Measurements from ENCODE around the gene IGSF8. TPM values are rescaled to one million over a fixed set of nuclear protein-coding genes. Genes with fewer than 3 reads are reported as not detected.

IGSF8 gene
- total RNA-seq, 1 donor from 2014 or later, result 28.4 TPM

DNA sequence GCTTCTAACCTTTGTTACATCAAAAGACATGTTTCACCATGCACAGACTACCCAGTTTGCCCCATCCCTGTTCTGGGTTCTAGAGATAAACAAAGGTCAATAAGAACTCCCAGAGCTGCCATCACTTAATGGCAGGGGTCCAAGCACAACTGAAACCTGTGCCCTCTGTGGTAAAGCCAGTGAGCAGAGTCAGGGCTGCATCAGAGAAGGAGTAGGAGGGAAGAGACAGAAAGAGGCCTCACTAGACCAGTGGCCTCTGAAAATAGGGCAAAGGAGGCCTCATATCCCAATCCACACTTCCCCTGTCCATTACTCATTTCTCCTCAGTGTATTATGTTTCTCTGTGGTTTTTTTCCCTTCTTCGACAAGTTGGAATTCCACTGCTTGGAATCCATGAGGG is 27.3 kb upstream of the IGSF8 start:
- H3K36me3 Mint-ChIP-seq (ENCODE audit: low read depth), result peaks cover 12% of the 10 kb centered on the region

GRCh38 chr1:160124705-160125478 is 26.5 kb upstream of the IGSF8 start:
- no peak for DNase-seq (ENCODE audit: low read depth, low spot score)
- Mint-ChIP-seq H3K4me3 (no peak overlapping the region), H3K4me1 (peaks cover 13% of the 10 kb centered on the region), H3K36me3 (ENCODE audit: low read depth) (peaks cover 12% of the 10 kb centered on the region), H3K27ac (ENCODE audit: unreplicated experiment) (peak overlapping the region; percentile 14), H3K9me3 (no peaks in the 10 kb centered on the region), H3K27me3 (ENCODE audit: low read depth) (no peaks in the 10 kb centered on the region)
- TF ChIP-seq CTCF (conservative IDR thresholded peaks at IDR 0.05), result no peak

More for the DNA sequence above, 27.3 kb upstream of the IGSF8 start:
- no peak for DNase-seq (ENCODE audit: low read depth, low spot score)
- Mint-ChIP-seq H3K27me3 (ENCODE audit: low read depth) (no peaks in the 10 kb centered on the region), H3K9me3 (no peaks in the 10 kb centered on the region), H3K4me1 (peaks cover 10% of the 10 kb centered on the region), H3K4me3 (no peak overlapping the region), H3K27ac (ENCODE audit: unreplicated experiment) (peak overlapping the region; percentile 67)
- no peak for TF ChIP-seq CTCF (conservative IDR thresholded peaks at IDR 0.05)

DNA sequence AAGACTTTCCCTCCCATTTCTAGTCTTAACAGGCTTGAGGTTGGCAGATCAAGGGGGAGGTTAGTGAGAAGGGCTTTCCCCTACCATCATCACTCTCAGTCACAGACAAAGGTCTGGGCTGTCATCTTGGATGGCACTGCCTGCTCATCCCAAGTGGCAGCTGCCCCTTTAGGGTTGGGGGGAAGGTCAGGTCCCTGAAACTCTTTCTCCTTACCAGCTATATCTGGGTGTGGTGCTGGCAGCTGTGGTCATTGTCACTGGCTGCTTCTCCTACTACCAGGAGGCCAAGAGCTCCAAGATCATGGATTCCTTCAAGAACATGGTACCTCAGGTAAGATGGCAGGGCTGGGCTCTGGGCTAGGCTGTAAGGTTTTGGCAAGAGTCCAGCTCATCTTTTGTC is 25.3 kb upstream of the IGSF8 start:
- Mint-ChIP-seq H3K27me3 (ENCODE audit: low read depth) (no peaks in the 10 kb centered on the region), H3K27ac (ENCODE audit: unreplicated experiment) (peak overlapping the region; percentile 50), H3K9me3 (no peaks in the 10 kb centered on the region), H3K4me3 (no peak overlapping the region), H3K36me3 (ENCODE audit: low read depth) (peaks cover 9% of the 10 kb centered on the region), H3K4me1 (peaks cover 16% of the 10 kb centered on the region)
- no peak for TF ChIP-seq CTCF (conservative IDR thresholded peaks at IDR 0.05)
- no peak for DNase-seq (ENCODE audit: low read depth, low spot score)

DNA sequence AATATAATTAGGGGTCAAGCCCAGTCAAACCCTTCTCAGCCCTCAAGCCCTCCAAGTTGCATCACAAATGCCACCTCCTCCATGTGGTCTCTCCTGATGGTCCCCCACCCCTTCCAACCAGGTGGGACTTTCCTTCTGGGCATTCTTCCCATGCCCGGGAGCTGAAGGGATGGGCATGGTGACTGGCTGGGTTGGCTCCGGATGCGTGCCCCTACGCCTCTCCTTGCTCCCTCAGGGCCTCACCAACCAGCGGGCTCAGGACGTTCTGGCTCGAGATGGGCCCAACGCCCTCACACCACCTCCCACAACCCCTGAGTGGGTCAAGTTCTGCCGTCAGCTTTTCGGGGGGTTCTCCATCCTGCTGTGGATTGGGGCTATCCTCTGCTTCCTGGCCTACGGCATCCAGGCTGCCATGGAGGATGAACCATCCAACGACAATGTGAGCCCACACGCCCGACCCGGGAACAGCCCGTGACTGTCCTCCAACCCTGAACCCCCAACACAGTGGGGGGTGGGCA is 24.6 kb upstream of the IGSF8 start:
- H3K4me1 Mint-ChIP-seq, result peaks cover 23% of the 10 kb centered on the region
- peaks cover 3% of the 10 kb centered on the region for H3K36me3 Mint-ChIP-seq (ENCODE audit: low read depth)
- H3K27ac Mint-ChIP-seq (ENCODE audit: unreplicated experiment), result peak overlapping the region; percentile 50
- no peaks in the 10 kb centered on the region for H3K27me3 Mint-ChIP-seq (ENCODE audit: low read depth)
- TF ChIP-seq CTCF (conservative IDR thresholded peaks at IDR 0.05), result no peak
- H3K9me3 Mint-ChIP-seq, result no peaks in the 10 kb centered on the region
- H3K4me3 Mint-ChIP-seq, result no peak overlapping the region
- DNase-seq (ENCODE audit: low read depth, low spot score), result no peak

- peaks cover 38% of the 10 kb centered on the region for H3K4me1 Mint-ChIP-seq
These were observed 23.0 kb upstream of the IGSF8 start for GRCh38 chr1:160121388-160121787.

More at GRCh38 chr1:160121388-160121787, 23.0 kb upstream of the IGSF8 start:
- TF ChIP-seq CTCF (conservative IDR thresholded peaks at IDR 0.05), result no peak
- Mint-ChIP-seq H3K36me3 (ENCODE audit: low read depth) (peaks cover 3% of the 10 kb centered on the region), H3K27ac (ENCODE audit: unreplicated experiment) (no peak overlapping the region), H3K9me3 (no peaks in the 10 kb centered on the region), H3K27me3 (ENCODE audit: low read depth) (no peaks in the 10 kb centered on the region), H3K4me3 (no peak overlapping the region)
- no peak for DNase-seq (ENCODE audit: low read depth, low spot score)
